A549 treated with CpdA at 1 μM for 4 hours (cell line): ENCODE measurements around the gene RBKS. TPM values are rescaled to one million over a fixed set of nuclear protein-coding genes. Genes with fewer than 3 reads are reported as not detected.

Experiments used
- total RNA-seq: library from RNA; stranded (reverse); fragments of 200-300 nt; extraction: Qiagen RNA extraction; gene quantifications from 5 replicates; pipeline ENCODE4 v1.2.3, GENCODE V29; 2022; ENCODE audit warnings: low read depth

The RBKS gene
- 6.7 to 8.4 TPM (median 7.8 TPM) in 5 replicates for total RNA-seq

DNA sequence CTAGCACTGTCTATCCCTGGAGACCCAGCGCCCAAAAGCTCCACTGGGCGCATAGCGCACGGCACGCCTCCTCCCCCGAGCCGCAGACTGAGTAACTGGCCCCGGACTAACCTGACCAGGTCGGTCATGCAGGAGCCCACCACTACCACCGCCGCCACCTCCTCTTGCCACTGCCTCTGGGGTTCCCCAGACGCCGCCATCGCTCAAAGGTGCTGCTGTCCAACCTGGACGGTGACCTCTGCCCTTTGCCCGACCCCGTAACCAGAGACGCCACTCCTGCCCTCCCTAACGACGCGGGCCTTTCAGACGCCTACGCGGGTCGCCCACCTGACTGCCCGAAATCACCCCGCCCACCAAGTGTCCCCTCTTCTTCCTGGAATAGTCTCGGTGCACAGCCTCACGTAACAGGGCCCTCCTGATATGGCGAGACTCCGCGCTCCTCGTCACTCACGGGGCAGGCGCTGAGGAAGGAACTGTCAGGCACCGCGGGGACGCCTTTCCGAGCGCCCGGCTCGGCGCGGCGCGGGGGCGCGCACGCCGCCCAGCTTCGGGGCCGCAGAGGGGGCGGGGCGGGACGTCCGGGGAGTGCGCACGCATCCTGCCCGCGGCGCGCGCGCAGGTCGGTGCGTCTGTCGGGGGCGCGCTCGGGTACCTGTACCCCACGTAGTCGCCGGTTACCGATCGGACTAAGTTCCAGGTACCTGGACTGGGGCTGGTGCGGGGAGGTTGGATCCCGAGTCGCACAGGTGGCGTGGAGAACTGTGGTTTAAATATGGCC is at the start of gene RBKS, which contains the start of gene BABAM2:
TSS of gene RBKS (minus strand) at position 242 of the 778 bp plus-strand sequence. CDS start at position 200, 42 bp downstream.
TSS of gene BABAM2 (plus strand) at position 584 of the 778 bp plus-strand sequence. CDS start 3,828 bp downstream, outside the sequence.

DNA sequence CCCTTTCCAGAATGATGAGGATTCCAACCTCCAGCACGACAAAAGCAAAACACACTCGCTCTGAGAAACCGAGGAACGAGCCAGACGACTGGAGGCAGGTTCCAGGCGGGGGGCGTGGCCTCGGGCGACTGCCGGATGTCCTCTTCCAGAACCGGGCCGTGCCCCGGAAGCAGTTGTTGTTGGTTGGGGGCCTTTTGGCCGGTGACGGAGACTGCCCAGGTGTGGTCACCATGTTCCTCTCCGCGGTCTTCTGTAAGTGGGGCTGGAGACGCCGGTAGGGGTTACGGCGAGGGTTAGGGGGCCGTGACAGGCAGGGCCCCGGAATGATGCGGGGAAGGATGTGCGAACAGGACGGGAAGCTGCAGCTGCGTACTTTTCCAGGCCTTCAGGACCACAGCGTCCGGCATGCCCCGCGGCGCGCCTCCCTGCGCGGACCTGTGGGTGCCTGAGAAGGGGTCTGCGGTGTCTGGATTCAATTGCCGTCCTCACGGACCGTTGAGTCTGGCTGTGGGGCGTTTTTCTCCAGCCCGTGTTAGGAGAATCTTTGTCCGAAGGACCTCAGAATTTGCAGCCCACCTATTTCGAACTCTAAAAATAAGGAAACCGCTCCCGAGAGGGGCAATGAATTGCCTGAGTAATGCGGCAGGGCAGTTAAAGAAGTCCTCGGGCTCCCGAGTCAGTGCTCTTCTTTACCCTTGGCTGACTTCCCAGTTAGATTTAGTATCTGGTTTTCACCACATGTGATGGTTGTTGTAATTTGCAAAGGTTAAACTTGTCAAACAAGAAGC is 118.4 kb downstream of the RBKS start, which contains the start of gene MRPL33:
TSS of gene MRPL33 (plus strand) at position 172 of the 788 bp plus-strand sequence. CDS start at position 231, 59 bp downstream.

Other genes starting within 250 kb of the RBKS start
- gene SUPT7L, start 226.8 kb downstream of the RBKS start, total RNA-seq: 27.2 to 35.0 TPM (median 33.3 TPM) in 5 replicates
- 28.9 to 38.0 TPM (median 32.9 TPM) in 5 replicates for gene SLC4A1AP, start 226.5 kb downstream of the RBKS start, total RNA-seq
- 292 to 519 TPM (median 317 TPM) in 5 replicates for gene MRPL33, start 118.7 kb downstream of the RBKS start, total RNA-seq
- 42.4 to 48.1 TPM (median 44.6 TPM) in 5 replicates for gene BABAM2, start 342 bp upstream of the RBKS start, total RNA-seq